Activated CD4-positive, alpha-beta T cell treated with anti-CD3 and anti-CD28 coated beads, Interleukin-2, Interleukin-4, amounts not matched to agents 100 ng/mL and 50 ng/mL, durations not matched to agents 16 hours and 8 hours (primary cell): ENCODE results near the gene LZTFL1.

Experiments
- DNase-seq: peaks from one replicate; pipeline ENCODE4 v3.0.0-alpha.2; 2020; ENCODE audit warnings: low spot score

Gene LZTFL1

DNA sequence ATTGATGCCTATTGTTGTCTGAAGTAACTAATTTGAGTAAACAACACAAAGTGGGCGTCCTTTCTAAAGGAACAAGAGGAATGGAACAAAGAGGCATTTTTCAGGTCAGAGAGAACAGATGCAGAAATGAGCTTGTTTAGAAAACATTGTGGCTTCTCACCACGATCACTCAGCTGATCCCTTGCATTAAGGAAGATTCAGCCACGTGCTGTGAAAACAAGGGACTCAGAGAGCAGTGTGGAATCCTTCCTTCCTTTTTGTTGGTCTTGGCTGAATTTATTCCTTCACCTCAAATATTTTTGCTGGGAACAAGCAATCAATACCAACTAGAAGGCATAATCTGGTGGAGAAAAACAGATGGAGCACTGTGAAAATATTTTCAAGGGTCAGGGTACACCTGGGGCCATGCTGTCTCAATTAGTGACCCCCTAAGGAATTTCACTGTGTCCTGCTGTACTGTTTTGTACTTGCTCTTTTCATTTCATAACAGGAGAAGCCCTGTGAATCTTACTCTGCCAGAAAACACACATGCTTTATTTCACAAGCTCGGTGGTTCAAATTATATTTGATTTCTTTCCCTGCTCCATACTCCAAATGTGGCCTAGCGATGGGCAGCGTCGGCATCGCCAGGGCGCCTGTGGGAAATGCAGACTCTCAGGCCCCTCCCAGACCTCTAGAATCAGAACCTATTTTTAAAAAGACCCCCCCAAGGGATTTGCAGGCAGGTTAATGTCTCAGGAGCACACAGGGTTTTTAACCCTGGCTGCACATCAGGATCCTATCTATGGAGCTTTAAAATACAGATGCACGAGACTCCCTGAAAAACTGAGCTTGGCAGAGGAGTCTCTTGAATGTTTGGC lies 34.0 kb downstream of the LZTFL1 start:
- no peak for DNase-seq

DNA sequence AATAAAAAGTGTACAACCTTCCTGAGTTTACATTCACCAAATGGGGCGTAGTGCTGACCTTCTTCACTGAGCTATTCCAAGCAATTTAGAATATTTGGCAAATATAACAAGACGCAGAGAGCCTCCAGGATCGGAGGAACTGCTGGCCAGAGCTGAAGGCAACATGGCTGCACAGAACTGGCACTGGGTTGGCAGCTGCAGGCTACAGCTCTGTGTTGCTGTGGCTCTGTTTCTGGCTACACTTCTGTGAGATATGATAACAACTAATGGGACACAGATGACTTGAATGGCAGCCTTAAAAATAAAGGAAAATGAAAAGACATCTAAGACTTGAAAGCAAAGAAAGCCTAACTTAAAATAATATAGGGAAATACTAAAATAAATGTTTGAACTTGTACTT lies 34.8 kb downstream of the LZTFL1 start:
- no peak for DNase-seq

DNA sequence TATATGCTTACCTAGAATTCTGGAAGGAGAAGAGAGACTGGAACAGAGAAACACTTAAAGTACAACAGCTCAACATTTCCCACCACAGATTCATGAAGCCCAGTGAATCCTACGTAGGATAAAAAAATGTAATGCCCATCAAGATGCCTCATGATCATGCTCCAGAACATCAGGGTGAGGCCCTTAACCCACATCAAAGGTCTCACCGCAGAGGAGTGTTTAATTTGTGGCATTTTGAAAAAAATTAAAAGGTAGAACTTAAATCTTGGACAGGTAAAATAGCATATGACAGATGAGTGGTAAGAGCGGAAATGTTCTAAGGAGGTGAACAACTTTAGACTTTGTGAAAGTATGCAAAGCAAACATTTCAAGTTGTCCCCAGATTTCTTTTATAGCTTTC lies 35.8 kb downstream of the LZTFL1 start:
- no peak for DNase-seq

DNA sequence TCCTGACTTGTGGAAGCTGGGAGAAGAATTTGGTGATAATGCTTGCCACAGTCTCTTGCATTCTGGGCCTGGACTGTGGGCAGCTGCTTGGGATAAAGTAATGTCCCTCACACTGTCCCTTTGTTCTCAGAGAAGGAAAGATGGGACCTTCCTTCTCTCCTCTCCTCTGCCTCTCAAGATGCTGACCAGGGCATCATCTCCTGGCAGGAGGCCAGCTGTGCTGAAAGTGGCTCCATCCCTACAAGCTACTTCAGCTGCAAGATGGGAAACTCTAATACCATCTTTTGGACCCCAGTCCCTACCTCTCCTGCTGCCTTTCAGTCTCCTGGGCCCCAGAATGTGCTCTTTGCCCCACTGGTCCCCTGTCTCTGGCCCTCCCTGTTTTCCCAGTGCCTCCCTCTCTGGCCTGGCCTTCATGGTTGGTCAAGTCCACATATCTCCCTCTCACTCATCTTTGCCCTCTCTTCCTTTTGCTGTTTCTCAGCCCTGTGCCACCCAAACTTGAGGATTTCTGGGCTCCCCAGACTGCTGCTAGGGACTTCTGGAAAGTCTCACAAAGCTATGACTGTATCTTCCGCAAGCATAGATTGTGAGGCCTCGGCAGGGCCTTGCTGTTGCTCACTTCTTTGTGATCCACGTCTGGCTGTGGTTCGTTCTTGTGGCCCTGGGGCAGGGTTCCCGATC lies 38.5 kb downstream of the LZTFL1 start:
- DNase-seq, result no peak

DNA sequence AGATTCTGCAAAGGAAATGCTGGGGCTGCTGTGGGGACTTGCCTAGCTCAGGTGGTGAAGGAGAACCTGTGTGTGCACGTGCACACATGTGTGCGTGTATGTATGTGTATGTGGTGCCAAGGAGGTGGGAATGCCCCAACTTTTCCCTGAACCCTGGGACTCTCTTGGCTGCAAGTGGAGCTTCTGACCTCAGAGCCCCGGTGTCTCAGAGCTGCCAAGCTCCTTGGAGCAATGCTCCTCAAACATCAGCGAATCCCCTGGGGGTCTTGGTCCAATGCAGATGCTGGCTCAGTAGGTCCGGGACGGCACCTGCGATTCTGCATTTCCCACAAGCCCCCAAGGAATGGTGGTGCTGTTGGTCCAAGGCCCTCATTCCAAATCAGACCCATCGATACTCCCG lies 39.8 kb downstream of the LZTFL1 start:
- DNase-seq, result no peak

DNA sequence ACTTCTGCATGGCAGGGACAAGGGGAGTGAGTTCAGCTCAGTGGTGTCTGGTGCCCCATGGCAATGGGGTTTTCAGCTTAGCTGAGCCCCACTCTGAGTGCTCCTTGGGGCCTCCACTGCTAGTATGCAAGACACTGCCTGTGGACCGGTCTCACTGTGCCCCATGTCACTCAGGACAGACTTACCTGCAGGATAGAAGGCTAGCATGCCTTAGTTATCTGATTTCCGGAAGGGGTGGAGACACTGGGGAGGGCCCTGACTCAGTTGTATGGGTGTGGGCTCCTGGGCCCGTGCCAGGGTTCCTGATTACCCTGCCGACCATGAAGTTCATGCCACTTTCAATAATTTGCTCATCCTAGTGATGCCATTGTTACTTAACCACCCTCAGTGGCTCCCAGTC lies 41.3 kb downstream of the LZTFL1 start:
- no peak for DNase-seq

DNA sequence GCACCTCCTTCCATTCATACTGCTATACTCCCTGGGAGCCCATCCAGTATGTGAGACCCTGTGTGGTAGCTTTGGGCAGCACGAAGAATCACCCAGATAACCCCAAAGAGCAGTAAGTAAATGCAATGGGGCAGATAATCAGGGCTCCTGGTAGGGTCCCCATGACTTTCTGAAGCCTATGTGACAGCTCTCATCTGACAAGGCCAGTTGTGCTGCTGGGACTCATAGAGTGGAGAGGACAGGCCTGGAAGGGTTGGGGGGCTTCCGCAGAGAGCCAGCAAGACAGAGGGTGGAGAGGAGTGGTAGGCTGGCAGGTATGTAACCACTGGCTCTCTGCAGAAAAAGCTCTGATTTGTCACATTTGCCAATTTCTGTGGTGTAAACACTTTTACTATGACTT lies 42.3 kb downstream of the LZTFL1 start:
- DNase-seq, result no peak

DNA sequence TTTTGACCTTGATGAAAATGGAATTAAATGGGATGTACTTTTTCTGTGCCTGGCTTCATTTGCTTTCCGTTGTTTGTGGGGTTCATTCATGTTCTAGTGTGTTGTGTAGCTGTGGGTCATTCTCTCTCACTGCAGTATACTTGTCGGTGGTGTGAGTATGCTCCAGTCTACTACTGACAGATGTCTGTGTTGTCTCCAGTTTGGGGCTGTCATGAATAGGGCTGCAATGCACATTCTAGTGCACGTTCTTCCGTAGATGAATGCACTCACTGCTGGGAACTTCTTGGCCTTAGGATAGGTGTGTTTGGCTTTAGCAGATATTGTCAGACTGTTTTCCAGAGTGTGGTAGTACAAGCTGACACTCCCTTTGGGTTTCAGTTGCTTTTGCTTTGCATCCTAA lies 43.9 kb downstream of the LZTFL1 start:
- DNase-seq, result no peak

DNA sequence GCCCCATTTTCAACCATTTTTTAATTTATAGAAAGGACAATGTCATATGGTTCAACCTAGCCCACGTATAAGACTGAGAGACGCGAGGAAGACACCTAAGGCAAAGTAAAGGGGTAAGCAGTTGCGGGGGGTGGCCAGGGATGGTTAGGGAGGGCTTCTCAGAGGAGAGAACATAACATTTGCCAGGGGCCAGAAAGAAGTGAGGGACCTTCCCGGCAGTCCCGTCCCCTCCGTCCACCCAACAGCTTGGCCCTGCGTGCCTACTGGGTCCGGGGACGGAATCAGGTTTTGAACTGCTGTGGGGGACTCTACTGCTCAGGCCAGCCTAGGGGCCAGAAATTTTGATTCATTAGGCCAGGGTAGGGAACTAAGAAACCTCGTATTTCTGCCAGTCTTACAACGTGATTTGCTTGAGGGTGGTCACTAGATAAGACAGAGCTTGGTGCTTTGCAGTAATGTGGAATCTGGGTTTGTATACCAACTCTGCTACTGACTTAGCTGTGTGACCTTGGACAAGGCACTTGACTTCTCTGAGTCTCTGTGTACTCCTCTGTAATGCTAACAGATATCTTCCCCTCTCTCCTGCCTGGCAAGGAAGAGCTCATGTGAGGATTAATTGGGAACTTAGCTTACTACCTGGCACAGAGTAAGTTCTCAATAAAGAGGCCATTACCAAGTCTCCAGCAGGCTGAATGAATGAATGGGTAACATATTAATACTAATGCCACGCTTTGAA lies 44.8 kb downstream of the LZTFL1 start:
- DNase-seq, result no peak

DNA sequence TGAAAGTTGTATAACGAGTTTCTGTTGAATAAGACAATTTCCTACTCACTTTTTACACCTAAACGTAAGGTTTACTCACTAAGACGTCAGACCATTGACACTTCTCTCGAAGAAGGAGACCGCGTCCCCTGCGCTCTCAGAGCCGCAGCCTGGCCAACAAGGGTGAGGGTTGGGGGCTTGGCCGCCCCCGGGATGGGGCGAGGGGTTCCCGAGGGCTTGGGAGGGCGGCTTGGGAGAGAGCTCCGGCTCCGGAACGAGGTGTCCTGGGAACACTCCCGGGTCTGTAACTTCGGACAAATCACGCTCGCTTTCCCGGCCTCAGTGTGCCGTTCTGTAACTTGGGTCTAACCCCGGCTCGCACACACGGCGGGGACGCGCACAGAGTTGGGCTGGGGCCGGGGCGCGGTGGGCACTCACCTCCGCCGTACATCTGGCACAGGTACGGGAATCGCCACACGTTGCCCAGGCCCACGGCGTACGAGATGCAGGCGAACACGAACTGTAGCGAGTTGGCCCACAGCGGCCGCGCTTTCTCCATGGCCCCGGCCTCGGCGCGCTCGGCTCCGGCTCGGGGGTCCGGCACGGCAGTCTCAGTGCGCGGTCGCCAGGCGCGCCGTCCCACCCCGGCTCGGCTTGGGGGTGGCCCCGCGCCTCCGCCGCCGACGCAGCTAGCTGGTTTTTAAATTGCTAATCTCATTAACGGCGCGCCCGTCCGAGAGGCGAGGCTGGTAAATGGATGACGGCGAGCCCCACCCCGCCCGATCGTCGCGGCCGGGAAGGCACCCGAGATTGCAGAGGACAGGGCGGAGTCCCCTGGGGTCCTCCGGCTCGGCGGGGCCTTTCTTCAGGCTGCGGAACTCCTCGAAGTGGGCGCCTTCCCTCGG lies 45.8 kb downstream of the LZTFL1 start, which contains the start of gene SLC6A20:
Gene SLC6A20 (minus strand): TSS at position 655 of the 884 bp plus-strand sequence. CDS start 117 bp downstream, at position 538.
- no peak for DNase-seq

DNA sequence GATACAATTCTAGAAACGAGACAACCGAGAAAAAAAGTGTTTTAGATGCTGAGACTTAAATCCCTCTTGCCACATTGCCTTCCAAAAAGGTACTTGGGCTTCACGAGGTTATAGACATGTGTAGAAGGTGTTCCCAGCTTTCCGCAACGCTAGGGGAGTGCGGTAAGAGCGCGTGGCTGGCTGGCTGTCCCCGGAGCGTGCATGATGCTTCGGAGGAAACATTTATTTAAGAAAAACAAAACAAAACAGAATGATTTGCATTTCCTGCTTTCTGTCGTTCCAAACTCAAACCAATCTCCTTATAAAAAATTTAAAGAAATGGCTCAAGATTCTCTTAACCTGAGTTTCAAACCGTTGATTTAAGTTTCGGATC lies 46.4 kb downstream of the LZTFL1 start:
- DNase-seq, result no peak

DNA sequence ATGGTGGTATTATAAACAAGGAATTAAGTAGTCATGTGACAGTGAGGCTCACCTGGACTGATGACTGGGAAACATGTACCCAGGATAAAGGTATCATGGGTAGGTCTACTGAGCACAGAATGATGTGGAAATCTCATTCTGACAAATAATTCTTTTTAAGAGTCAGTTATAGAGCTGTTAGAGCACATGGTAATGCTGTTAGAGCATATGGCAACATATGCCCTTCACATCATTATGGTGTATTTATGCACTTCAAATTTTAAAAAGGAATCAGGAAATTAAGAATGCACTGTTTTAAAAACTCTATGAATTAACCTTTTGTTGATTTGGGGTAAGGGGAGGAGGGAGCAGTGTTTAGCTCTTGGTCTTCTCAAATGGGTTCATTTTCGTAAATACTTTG lies 47.3 kb downstream of the LZTFL1 start:
- DNase-seq, result no peak

DNA sequence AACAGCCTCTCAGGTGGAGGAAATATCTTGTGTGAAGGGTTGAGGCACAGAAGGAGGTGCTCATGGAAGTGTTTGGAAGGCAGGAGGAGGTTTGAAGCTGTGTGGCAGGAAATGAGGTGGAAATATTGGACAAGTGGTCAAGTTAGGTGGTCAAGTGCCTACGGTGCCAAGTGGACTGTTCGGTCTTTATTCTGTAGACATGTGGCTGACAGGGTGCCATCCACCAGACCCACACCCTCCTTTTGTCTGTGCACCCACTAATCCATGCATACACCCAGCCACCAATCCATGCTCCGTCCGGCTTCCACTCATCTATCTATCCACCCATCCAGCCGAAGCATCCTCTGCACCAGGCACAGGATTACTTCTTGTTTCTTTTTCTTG lies 47.8 kb downstream of the LZTFL1 start:
- no peak for DNase-seq

DNA sequence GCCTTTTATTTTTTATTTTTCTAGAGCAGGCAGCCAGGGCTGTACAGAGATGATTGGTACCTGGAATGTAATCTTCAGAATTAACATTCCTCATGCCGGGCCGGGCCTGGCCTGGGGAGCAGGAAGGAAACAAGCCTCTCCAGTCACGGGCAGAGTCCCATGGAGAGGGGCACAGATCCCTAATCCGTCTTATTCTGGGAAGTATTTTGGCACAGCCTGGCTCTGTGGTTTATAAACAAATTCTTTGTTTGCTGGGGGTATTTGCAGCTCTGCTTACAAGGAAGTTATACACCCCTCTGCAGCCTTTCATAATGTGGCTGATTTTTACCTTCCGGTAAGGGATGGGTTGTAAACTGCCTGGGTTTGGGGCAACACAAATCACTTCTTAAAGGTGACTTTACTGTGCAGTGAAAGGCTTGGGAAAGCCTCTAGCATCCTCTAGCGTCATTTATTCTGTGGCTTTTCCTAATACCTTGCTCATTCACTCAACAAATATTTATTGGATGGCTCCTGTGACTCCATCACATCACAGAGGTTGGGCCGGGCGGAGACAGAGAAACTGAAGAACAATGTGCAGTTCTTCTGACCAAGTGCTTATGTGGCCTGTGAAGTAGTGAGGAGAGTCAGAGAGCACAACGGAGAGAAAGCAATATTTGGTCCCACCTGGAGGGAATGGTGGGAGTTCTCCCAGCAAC lies 48.3 kb downstream of the LZTFL1 start:
- no peak for DNase-seq

DNA sequence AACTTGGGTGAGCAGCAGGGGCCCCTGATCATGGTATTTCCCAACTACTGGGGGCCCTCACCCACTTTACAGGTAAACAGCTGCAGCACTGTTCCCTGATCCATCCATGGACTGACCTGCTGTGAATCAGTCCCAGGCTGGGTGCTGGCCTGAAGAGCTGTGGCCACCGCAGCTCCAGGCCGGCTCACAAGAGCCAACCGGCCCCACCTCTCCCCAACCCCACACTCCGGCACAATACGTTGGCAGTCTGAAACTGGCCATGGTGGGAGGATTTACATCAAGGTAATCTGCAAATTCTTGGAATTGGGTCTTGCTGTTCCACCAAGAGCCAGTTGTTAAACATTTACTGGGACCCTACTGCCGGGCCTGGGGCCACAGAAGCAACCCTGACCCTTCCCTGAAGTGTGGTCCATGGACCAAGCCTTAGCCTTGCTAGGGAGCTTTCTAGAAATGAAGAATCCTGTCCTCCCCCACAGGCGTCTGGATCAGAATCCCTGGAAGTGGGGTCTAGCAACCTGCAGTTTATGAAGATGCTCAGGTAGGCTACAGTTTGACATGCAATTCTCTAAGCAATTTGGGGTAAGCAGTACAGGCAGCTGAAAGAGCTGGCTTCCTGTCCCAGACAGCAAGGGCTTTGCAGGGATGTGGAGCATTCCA lies 49.3 kb downstream of the LZTFL1 start:
- DNase-seq, result no peak

DNA sequence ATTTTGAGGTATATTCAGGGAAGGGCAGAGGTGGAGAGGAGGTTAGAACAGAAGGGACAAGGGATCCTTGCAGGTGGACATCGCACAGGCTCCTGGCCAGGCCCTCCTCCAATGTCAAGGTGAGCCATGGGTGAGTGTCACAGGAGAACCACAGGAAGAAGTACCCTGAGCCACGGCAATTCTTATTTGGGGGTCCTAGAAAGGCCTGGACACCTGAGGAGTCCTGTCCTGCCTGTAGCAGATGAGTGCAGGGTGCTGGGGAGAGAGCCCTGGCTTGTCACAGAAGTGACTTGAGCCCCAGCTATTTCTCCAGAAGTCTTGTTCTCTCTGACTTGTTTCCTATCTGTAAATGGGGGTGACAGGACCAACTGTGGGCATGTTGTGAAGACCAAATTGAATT lies 49.9 kb downstream of the LZTFL1 start:
- no peak for DNase-seq

DNA sequence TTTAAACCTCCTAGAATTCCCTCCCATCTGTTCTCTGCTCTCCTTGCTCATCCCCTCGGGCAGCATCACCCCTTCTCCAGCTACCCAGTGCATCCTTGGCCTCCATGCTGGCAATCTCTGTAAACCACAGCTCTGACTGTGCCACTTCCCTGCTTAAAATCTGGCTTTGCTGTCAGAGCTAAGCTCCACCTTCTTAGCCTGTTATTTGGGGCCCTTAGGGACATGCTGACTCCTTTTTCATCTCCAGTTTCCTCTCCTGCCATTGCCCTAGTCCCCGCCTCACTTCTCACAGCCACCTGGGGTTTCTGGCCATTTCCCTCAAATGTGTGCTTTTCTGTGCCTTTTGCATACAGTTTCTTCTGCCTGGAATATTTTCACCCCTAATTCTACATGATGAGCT lies 51.3 kb downstream of the LZTFL1 start:
- no peak for DNase-seq

DNA sequence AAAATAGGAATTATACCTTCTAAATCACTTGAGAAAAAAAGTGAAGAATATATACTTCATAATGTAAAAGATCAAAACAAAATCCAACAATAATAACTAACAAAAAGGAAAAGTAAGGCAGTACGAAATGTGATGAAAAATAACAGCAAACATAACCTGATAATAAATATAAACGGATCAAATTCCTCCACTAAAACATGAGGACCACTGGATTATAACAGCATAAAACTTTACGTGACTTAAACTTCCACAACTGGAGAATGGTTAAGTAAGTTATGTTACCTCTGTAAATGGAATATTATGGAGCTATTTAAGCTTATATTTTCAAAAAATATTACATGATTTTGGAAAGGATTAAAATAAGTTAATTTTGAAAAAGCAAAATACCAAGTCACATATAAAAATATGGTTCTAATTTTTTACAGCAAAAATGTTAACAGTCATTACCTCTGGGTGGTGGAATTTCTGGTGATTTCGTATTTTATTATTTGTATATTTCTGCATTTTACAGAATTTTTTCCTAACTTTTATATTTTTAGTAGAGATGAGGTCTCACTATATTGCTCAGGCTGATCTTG lies 52.6 kb downstream of the LZTFL1 start:
- DNase-seq, result no peak

DNA sequence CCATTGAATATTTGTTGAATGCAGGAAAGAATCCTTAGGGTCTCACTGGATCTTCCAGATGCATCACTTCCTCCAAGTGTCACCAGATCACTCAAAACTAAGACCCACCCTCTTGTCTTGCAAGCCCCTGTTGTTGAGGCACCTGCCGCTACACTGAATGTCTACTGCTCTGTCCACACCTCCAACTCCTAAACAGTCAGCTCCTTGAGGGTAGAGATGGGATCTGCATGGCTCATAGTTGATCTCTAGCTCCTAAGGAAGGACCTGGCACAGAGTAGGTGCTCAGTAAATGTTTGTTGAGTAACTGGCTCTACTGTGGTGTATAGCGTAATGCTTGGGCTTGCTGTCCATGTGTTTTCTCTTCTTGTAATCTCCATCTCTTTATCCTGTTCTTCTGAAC lies 54.4 kb downstream of the LZTFL1 start:
- no peak for DNase-seq

DNA sequence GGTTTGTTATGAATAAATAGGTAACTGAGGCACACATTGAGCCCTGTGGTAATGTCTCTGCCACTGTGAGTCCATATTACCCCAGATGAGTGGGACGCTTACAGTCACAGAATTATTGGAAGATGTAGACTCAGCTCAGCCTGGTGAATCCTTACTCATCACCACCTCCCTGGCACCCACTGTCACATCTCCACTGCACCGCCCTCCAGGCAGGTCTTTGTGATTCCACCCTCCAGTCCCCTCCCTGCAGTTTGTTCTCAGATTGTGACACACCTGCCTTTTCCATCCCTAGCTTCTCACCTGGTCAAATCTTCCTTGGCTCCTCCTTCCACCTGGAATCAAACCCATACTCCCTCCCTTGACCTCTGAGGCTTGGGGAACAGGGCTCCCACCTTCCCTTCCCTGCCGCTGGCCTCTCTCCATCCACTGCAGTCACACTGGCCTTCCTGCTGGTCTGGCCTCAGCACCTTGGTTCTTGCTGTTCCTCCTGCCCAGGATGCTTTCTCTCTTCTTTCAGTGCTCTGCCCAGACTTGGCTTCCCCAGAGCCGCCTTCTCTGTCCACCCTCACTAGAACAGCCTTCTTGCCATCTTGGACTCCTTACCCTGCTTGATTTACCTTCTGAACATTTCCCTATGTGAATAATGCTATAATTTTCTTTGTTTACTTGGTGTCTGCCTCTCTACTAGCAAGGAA lies 55.0 kb downstream of the LZTFL1 start:
- no peak for DNase-seq
